CD14-positive monocyte (primary cell): Measurements from ENCODE around the gene GOT2. TPM values are rescaled to one million over a fixed set of nuclear protein-coding genes. Genes with fewer than 3 reads are reported as not detected.

Experiments
- DNase-seq, 3 donors: peaks; one replicate each; pipeline ENCODE4 v3.0.0-alpha.2; 2011 to 2022
- H2AFZ ChIP-seq: 2 replicates; pipeline ENCODE4 v1.6.0; 2012; ENCODE audit warnings: mild to moderate bottlenecking, low read depth, low read length, inconsistent platforms; ENCODE audit not compliant: insufficient read depth, poor library complexity, severe bottlenecking
- H3K27ac ChIP-seq, 2 donors: 1 replicate in 1 of 2; 2 replicates in 1 of 2; pipeline ENCODE4 v1.5.1; 2012 to 2013; ENCODE audit warnings: low read length in 2 of 2, control low read depth in 1 of 2, inconsistent platforms in 1 of 2, low read depth in 1 of 2, mild to moderate bottlenecking in 1 of 2
- H3K27me3 ChIP-seq, 2 donors: one replicate each; pipeline versions ENCODE4 v1.6.0 to v1.6.1; 2011 to 2013; ENCODE audit warnings: low read length in 2 of 2; ENCODE audit not compliant: control insufficient read depth in 2 of 2, insufficient read depth in 2 of 2
- H3K36me3 ChIP-seq, 2 donors: replicated peaks in 1 of 2; 1 replicate in 1 of 2; 2 replicates in 1 of 2; pipeline versions ENCODE4 v1.5.1 to v1.6.1; 2012 to 2013; ENCODE audit warnings: low read length in 2 of 2, control low read depth in 1 of 2, inconsistent platforms in 1 of 2, mild to moderate bottlenecking in 1 of 2; ENCODE audit not compliant: insufficient read depth in 2 of 2, control insufficient read depth in 1 of 2
- H3K4me1 ChIP-seq, 2 donors: 1 replicate in 1 of 2; 2 replicates in 1 of 2; pipeline versions ENCODE4 v1.5.1 to v1.6.1; 2012 to 2013; ENCODE audit warnings: low read length in 2 of 2, control low read depth in 1 of 2, inconsistent platforms in 1 of 2, mild to moderate bottlenecking in 1 of 2, moderate library complexity in 1 of 2; ENCODE audit not compliant: insufficient read depth in 2 of 2, control insufficient read depth in 1 of 2
- H3K4me2 ChIP-seq: replicated peaks from 2 replicates; pipeline ENCODE3; 2012; ENCODE audit warnings: low read length, moderate library complexity, mild to moderate bottlenecking; ENCODE audit not compliant: poor library complexity, severe bottlenecking; ENCODE audit errors: extremely low read depth
- H3K4me3 ChIP-seq, 3 experiments: fragments of 200-600 bp in 1 of 3; sonication (generic) in 1 of 3; replicated peaks in 1 of 3; 1 replicate in 2 of 3; 2 replicates in 1 of 3; pipeline ENCODE4 v1.5.1; 2011 to 2013; ENCODE audit warnings: low read length in 3 of 3, mild to moderate bottlenecking in 3 of 3, control low read depth in 2 of 3, low read depth in 2 of 3, inconsistent platforms in 1 of 3, moderate library complexity in 1 of 3
- H3K79me2 ChIP-seq: 2 replicates; pipeline ENCODE4 v1.6.0; 2012; ENCODE audit warnings: mild to moderate bottlenecking, control low read depth, inconsistent platforms, low read length, moderate library complexity; ENCODE audit not compliant: insufficient read depth
- H3K9ac ChIP-seq: 2 replicates; pipeline ENCODE4 v1.6.0; 2017; ENCODE audit warnings: low read length, mild to moderate bottlenecking; ENCODE audit not compliant: insufficient read depth, poor library complexity, severe bottlenecking
- H3K9me3 ChIP-seq, 2 donors: replicated peaks in 1 of 2; 1 replicate in 1 of 2; 2 replicates in 1 of 2; pipeline versions ENCODE4 v1.5.1 to v1.6.1; 2012 to 2013; ENCODE audit warnings: low read length in 2 of 2, control low read depth in 1 of 2; ENCODE audit not compliant: control insufficient read depth in 1 of 2, insufficient read depth in 1 of 2
- H4K20me1 ChIP-seq: 2 replicates; pipeline ENCODE4 v1.6.0; 2012; ENCODE audit warnings: mild to moderate bottlenecking, low read length, control low read depth, moderate library complexity; ENCODE audit not compliant: insufficient read depth
- H3K27ac Mint-ChIP-seq, 7 donors: one replicate each; pipeline ENCODE4 v1.8.0; 2020; ENCODE audit warnings: mild to moderate bottlenecking in 7 of 7, mixed read lengths in 7 of 7, moderate library complexity in 6 of 7, inconsistent platforms in 2 of 7
- H3K27me3 Mint-ChIP-seq, 3 donors: one replicate each; pipeline ENCODE4 v1.8.0; 2021 to 2022; ENCODE audit warnings: low read depth in 3 of 3, mild to moderate bottlenecking in 3 of 3, mixed read lengths in 3 of 3, moderate library complexity in 3 of 3, inconsistent platforms in 1 of 3
- H3K36me3 Mint-ChIP-seq, 2 donors: one replicate each; pipeline ENCODE4 v1.8.0; 2020; ENCODE audit warnings: mixed read lengths in 2 of 2, inconsistent platforms in 1 of 2, mild to moderate bottlenecking in 1 of 2
- H3K4me1 Mint-ChIP-seq: one replicate; pipeline ENCODE4 v1.8.0; 2020; ENCODE audit warnings: mild to moderate bottlenecking, mixed read lengths
- H3K4me3 Mint-ChIP-seq, 2 donors: one replicate each; pipeline ENCODE4 v1.8.0; 2020; ENCODE audit warnings: mild to moderate bottlenecking in 2 of 2, mixed read lengths in 2 of 2, moderate library complexity in 1 of 2
- H3K9me3 Mint-ChIP-seq, 7 donors: one replicate each; pipeline ENCODE4 v1.8.0; 2020 to 2022; ENCODE audit warnings: mixed read lengths in 7 of 7, mild to moderate bottlenecking in 6 of 7, moderate library complexity in 6 of 7, inconsistent platforms in 2 of 7
- WGBS: methylation state at CpG from one replicate; pipeline ENCODE4 v1.1.5; 2013; ENCODE audit warnings: missing lambda C conversion rate; ENCODE audit not compliant: insufficient coverage; 5-methylcytosine and 5-hydroxymethylcytosine counted together
- intact Hi-C, 2 donors: fragments of 100-400 bp; cut with micrococcal nuclease; formaldehyde crosslinking; loops; one replicate each; pipeline versions ENCODE4 v1.15.0 to v1.15.1; 2023
- polyA plus RNA-seq, 3 donors: library from polyadenylated mRNA; depleted of rRNA in 1 of 3; unstranded in 2 of 3; stranded (reverse) in 1 of 3; fragments of 300-500 nt in 2 of 3; fragments of >200 nt in 1 of 3; fragmentation: Illumina TruSeq in 2 of 3; gene quantifications; 1 replicate in 2 of 3; 2 replicates in 1 of 3; pipeline ENCODE4 v1.2.3, GENCODE V29; 2012 to 2021
- TF ChIP-seq, protein P1 (sequence below): fragments of 200-600 bp; IDR thresholded peaks from one replicate; pipeline ENCODE4 v1.8.0; 2022; ENCODE audit warnings: antibody characterized with exemption, mild to moderate bottlenecking

Gene GOT2
- polyA plus RNA-seq, 3 donors: 14.9 to 35.8 (median 30.1) TPM

DNA sequence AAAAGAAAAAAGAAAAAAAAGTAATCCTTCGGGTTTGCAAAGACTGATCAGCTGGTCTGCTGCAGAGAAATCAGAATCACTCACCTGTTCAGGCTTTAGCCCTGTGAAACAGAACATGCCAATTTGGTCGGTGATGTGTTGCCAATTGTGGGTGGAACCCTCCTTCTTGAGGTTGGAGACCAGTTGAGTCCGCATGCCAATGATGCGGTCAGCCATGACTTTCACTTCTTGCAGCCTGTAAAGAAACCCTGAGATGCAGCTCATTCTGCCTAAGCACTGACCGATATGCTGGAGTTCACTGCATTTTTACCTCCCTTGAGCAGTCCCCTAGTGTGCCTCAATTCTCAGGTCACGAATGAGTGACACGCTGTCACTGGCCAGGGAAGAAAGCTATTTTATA lies 24.8 kb downstream of the GOT2 start:
- Histone ChIP-seq H3K9me3 (no peaks in the 10 kb centered on the region), H4K20me1 (no peaks in the 10 kb centered on the region), H2AFZ (no peak overlapping the region), H3K27me3 (no peaks in the 10 kb centered on the region), H3K4me1 (no peaks in the 10 kb centered on the region), H3K4me3 (no peak overlapping the region), H3K4me2 (no peak overlapping the region), H3K27ac (no peak overlapping the region), H3K79me2 (no peaks in the 10 kb centered on the region), H3K36me3 (peaks cover 30 to 70% of the 10 kb centered on the region in 2 donors), H3K9ac (no peak overlapping the region)
- Mint-ChIP-seq H3K4me1 (no peaks in the 10 kb centered on the region), H3K27ac (peak overlapping the region in 2 of 7 donors; percentile 35 to 45), H3K9me3 (no peaks in the 10 kb centered on the region), H3K36me3 (peaks cover 54 to 60% of the 10 kb centered on the region in 2 donors), H3K4me3 (no peak overlapping the region), H3K27me3 (peaks cover 0 to 2% (median 0%) of the 10 kb centered on the region in 3 donors)
- intact Hi-C loops: no loop called here
- 100% methylated on average over 6 of the region's 7 CpGs for WGBS
- TF ChIP-seq, protein P1, sequence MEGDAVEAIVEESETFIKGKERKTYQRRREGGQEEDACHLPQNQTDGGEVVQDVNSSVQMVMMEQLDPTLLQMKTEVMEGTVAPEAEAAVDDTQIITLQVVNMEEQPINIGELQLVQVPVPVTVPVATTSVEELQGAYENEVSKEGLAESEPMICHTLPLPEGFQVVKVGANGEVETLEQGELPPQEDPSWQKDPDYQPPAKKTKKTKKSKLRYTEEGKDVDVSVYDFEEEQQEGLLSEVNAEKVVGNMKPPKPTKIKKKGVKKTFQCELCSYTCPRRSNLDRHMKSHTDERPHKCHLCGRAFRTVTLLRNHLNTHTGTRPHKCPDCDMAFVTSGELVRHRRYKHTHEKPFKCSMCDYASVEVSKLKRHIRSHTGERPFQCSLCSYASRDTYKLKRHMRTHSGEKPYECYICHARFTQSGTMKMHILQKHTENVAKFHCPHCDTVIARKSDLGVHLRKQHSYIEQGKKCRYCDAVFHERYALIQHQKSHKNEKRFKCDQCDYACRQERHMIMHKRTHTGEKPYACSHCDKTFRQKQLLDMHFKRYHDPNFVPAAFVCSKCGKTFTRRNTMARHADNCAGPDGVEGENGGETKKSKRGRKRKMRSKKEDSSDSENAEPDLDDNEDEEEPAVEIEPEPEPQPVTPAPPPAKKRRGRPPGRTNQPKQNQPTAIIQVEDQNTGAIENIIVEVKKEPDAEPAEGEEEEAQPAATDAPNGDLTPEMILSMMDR: no peak
- DNase-seq: no peak

GRCh38 chr16:58699151-58699550 lies 35.0 kb downstream of the GOT2 start:
- H3K36me3 ChIP-seq: no peaks in the 10 kb centered on the region
- 0% methylated on average over 1 of the region's 4 CpGs for WGBS
- Mint-ChIP-seq H3K36me3 (peaks cover 0 to under 1% of the 10 kb centered on the region in 2 donors), H3K27me3 (peaks cover 0 to 2% (median 1%) of the 10 kb centered on the region in 3 donors), H3K27ac (peak overlapping the region; percentile 53 to 89 (median 73)), H3K4me1 (peaks cover 11% of the 10 kb centered on the region), H3K9me3 (peaks cover 4 to 11% (median 6%) of the 10 kb centered on the region in 7 donors), H3K4me3 (peak overlapping the region in 1 of 2 donors; percentile 27)
- peak overlapping the region; percentile 2 for H2AFZ ChIP-seq
- no peaks in the 10 kb centered on the region for H4K20me1 ChIP-seq
- no peaks in the 10 kb centered on the region for H3K79me2 ChIP-seq
- intact Hi-C loops: no loop called here
- H3K4me2 ChIP-seq: peak overlapping the region; percentile 33
- H3K4me3 ChIP-seq: peak overlapping the region in 1 of 3 experiments; percentile 7
- peak overlapping the region; percentile 1 for H3K9ac ChIP-seq
- peak overlapping the region; percentile 66 to 67 for H3K27ac ChIP-seq
- H3K27me3 ChIP-seq: no peaks in the 10 kb centered on the region
- TF ChIP-seq, protein P1: no peak
- no peaks in the 10 kb centered on the region for H3K9me3 ChIP-seq
- peaks cover 17 to 21% of the 10 kb centered on the region in 2 donors for H3K4me1 ChIP-seq
- peak; percentile 21 to 49 (median 39) for DNase-seq
